ENCODE data around the gene ME2. TPM values are rescaled to one million over a fixed set of nuclear protein-coding genes. Genes with fewer than 3 reads are reported as not detected.

The ME2 gene
- total and polyA plus RNA-seq, 2 of the 8 experiments (the other 6 are each of a cell fraction or from before 2014, with no cell fraction given), result 54.7 to 66.9 TPM

GRCh38 chr18:50849419-50849821 lies 29.5 kb upstream of the ME2 start (continued):
- TF ChIP-seq, protein P1, sequence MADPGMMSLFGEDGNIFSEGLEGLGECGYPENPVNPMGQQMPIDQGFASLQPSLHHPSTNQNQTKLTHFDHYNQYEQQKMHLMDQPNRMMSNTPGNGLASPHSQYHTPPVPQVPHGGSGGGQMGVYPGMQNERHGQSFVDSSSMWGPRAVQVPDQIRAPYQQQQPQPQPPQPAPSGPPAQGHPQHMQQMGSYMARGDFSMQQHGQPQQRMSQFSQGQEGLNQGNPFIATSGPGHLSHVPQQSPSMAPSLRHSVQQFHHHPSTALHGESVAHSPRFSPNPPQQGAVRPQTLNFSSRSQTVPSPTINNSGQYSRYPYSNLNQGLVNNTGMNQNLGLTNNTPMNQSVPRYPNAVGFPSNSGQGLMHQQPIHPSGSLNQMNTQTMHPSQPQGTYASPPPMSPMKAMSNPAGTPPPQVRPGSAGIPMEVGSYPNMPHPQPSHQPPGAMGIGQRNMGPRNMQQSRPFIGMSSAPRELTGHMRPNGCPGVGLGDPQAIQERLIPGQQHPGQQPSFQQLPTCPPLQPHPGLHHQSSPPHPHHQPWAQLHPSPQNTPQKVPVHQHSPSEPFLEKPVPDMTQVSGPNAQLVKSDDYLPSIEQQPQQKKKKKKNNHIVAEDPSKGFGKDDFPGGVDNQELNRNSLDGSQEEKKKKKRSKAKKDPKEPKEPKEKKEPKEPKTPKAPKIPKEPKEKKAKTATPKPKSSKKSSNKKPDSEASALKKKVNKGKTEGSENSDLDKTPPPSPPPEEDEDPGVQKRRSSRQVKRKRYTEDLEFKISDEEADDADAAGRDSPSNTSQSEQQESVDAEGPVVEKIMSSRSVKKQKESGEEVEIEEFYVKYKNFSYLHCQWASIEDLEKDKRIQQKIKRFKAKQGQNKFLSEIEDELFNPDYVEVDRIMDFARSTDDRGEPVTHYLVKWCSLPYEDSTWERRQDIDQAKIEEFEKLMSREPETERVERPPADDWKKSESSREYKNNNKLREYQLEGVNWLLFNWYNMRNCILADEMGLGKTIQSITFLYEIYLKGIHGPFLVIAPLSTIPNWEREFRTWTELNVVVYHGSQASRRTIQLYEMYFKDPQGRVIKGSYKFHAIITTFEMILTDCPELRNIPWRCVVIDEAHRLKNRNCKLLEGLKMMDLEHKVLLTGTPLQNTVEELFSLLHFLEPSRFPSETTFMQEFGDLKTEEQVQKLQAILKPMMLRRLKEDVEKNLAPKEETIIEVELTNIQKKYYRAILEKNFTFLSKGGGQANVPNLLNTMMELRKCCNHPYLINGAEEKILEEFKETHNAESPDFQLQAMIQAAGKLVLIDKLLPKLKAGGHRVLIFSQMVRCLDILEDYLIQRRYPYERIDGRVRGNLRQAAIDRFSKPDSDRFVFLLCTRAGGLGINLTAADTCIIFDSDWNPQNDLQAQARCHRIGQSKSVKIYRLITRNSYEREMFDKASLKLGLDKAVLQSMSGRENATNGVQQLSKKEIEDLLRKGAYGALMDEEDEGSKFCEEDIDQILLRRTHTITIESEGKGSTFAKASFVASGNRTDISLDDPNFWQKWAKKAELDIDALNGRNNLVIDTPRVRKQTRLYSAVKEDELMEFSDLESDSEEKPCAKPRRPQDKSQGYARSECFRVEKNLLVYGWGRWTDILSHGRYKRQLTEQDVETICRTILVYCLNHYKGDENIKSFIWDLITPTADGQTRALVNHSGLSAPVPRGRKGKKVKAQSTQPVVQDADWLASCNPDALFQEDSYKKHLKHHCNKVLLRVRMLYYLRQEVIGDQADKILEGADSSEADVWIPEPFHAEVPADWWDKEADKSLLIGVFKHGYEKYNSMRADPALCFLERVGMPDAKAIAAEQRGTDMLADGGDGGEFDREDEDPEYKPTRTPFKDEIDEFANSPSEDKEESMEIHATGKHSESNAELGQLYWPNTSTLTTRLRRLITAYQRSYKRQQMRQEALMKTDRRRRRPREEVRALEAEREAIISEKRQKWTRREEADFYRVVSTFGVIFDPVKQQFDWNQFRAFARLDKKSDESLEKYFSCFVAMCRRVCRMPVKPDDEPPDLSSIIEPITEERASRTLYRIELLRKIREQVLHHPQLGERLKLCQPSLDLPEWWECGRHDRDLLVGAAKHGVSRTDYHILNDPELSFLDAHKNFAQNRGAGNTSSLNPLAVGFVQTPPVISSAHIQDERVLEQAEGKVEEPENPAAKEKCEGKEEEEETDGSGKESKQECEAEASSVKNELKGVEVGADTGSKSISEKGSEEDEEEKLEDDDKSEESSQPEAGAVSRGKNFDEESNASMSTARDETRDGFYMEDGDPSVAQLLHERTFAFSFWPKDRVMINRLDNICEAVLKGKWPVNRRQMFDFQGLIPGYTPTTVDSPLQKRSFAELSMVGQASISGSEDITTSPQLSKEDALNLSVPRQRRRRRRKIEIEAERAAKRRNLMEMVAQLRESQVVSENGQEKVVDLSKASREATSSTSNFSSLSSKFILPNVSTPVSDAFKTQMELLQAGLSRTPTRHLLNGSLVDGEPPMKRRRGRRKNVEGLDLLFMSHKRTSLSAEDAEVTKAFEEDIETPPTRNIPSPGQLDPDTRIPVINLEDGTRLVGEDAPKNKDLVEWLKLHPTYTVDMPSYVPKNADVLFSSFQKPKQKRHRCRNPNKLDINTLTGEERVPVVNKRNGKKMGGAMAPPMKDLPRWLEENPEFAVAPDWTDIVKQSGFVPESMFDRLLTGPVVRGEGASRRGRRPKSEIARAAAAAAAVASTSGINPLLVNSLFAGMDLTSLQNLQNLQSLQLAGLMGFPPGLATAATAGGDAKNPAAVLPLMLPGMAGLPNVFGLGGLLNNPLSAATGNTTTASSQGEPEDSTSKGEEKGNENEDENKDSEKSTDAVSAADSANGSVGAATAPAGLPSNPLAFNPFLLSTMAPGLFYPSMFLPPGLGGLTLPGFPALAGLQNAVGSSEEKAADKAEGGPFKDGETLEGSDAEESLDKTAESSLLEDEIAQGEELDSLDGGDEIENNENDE (IDR thresholded peaks at IDR 0.05; ENCODE audit: insufficient replicate concordance, low read length), result no peak
- TF ChIP-seq ASH2L (IDR thresholded peaks at IDR 0.05; ENCODE audit: low read length) (no peak), NRF1 (IDR thresholded peaks at IDR 0.05; ENCODE audit: low read depth, low read length) (no peak), HDAC6 (IDR thresholded peaks at IDR 0.05; ENCODE audit: low read depth, low read length) (no peak), EZH2 (IDR thresholded peaks at IDR 0.05; ENCODE audit: low read depth, low read length, severe bottlenecking) (no peak), CBX8 (IDR thresholded peaks at IDR 0.05; ENCODE audit: borderline replicate concordance, low read depth, low read length) (no peak), PHF8 (conservative IDR thresholded peaks at IDR 0.05; ENCODE audit: low read depth, low read length) (no peak), KDM5A (IDR thresholded peaks at IDR 0.05; ENCODE audit: low read length) (no peak), TCF12 (IDR thresholded peaks at IDR 0.05; ENCODE audit: low read depth, low read length) (no peak), RAD21 (IDR thresholded peaks at IDR 0.05 in 1 of 2, conservative IDR thresholded peaks at IDR 0.05 in 1 of 2; ENCODE audit: low read depth in 2 of 2, low read length in 2 of 2) (no peak), BRCA1 (IDR thresholded peaks at IDR 0.05; ENCODE audit: low read depth, low read length) (no peak), RFX5 (IDR thresholded peaks at IDR 0.05; ENCODE audit: borderline replicate concordance, low read depth, low read length) (no peak)

Data from H1 (cell line).